Astrocyte of the cerebellum (primary cell): ENCODE measurements around the gene ADAMTS4.

ENCODE experiments used
- DNase-seq: peaks from one replicate; pipeline ENCODE4 v3.0.0-alpha.2; 2011; ENCODE audit warnings: low read depth
- H3K4me3 ChIP-seq: 2 replicates; pipeline ENCODE4 v1.5.1; 2011; ENCODE audit warnings: mild to moderate bottlenecking, low read depth, low read length, moderate library complexity
- in situ Hi-C: cut with HindIII; loops from 2 replicates; pipeline ENCODE4 v1.10.0; 2017; ENCODE audit warnings: low sequenced_read_pairs
- TF ChIP-seq, protein P1 (sequence below): IDR thresholded peaks from 2 replicates; pipeline ENCODE4 v1.5.1; 2012; ENCODE audit warnings: low read length, low read depth, moderate library complexity, mild to moderate bottlenecking; ENCODE audit errors: missing control alignments

Gene ADAMTS4

DNA sequence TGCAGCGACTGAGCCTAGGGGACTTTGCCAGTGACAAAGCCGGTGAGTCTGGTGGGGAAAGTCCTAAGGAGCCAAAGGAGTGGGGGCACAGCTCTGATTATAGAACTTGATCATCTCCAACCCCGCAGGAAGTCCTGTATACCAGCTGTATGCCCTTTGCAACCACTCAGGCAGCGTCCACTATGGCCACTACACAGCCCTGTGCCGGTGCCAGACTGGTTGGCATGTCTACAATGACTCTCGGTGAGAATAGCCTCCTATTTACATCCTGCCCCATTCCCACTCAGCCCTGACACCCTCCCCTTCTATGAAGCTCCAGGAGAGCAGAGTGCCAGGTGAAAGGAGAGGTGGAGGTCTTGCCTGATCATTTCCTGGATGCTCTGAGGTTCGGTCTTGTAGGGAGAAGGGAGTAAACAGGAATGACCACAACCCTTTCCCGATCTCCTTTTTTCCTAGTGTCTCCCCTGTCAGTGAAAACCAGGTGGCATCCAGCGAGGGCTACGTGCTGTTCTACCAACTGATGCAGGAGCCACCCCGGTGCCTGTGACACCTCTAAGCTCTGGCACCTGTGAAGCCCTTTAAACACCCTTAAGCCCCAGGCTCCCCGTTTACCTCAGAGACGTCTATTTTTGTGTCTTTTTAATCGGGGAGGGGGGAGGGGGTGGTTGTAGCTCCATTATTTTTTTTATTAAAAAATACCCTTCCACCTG, 33.8 kb downstream of the ADAMTS4 start:
- DNase-seq: no peak
- TF ChIP-seq, protein P1, sequence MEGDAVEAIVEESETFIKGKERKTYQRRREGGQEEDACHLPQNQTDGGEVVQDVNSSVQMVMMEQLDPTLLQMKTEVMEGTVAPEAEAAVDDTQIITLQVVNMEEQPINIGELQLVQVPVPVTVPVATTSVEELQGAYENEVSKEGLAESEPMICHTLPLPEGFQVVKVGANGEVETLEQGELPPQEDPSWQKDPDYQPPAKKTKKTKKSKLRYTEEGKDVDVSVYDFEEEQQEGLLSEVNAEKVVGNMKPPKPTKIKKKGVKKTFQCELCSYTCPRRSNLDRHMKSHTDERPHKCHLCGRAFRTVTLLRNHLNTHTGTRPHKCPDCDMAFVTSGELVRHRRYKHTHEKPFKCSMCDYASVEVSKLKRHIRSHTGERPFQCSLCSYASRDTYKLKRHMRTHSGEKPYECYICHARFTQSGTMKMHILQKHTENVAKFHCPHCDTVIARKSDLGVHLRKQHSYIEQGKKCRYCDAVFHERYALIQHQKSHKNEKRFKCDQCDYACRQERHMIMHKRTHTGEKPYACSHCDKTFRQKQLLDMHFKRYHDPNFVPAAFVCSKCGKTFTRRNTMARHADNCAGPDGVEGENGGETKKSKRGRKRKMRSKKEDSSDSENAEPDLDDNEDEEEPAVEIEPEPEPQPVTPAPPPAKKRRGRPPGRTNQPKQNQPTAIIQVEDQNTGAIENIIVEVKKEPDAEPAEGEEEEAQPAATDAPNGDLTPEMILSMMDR: no peak
- in situ Hi-C loops: no loop called here
- H3K4me3 ChIP-seq: peak overlapping the region; percentile 83

DNA sequence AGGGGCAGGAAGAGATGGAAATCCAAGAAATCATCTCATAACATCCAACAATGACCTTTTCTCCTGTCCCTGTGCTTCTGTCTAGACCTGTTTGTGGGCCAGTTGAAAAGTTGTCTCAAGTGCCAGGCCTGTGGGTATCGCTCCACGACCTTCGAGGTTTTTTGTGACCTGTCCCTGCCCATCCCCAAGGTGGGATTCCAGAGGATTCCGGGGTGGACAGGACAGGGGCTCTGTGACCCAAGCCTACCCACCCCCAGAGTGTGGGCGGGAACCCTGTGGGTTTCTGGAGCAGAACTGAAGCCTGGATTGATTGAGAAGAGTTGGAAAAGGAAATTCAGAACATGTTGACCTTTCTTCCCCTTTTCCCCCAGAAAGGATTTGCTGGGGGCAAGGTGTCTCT, 35.1 kb downstream of the ADAMTS4 start:
- in situ Hi-C loops: no loop called here
- TF ChIP-seq, protein P1: no peak
- H3K4me3 ChIP-seq: no peak overlapping the region
- DNase-seq: no peak

DNA sequence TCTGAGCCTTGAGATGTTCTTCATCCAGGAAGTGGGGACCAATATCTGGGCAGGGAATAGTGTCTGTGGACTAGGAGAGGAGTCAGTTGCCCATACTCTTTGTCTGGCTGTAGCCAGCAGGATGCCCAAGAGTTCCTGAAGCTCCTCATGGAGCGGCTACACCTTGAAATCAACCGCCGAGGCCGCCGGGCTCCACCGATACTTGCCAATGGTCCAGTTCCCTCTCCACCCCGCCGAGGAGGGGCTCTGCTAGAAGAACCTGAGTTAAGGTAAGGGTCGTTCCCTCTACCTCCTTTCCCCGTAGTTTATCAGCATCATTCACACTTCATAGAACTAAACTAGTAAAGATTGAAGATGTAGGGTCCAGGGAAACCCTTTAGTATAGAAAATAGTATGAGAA, 36.0 kb downstream of the ADAMTS4 start:
- H3K4me3 ChIP-seq: no peak overlapping the region
- DNase-seq: no peak
- in situ Hi-C loops: no loop called here
- TF ChIP-seq, protein P1: no peak

DNA sequence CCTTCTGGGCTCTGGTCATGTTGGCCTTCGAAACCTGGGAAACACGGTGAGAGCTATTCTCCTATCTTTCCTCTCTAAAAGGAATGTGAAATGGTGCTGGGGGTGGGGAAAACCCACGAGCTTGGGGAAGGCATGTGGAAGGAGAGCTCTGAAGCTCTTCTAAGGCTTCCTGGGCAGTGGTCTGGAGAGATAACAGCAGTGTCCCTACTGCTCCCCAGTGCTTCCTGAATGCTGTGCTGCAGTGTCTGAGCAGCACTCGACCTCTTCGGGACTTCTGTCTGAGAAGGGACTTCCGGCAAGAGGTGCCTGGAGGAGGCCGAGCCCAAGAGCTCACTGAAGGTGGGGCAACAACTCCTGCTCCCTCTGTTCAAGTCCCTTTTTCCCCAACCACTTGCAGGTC, 36.8 kb downstream of the ADAMTS4 start:
- TF ChIP-seq, protein P1: no peak
- H3K4me3 ChIP-seq: no peak overlapping the region
- no peak for DNase-seq
- in situ Hi-C loops: no loop called here

DNA sequence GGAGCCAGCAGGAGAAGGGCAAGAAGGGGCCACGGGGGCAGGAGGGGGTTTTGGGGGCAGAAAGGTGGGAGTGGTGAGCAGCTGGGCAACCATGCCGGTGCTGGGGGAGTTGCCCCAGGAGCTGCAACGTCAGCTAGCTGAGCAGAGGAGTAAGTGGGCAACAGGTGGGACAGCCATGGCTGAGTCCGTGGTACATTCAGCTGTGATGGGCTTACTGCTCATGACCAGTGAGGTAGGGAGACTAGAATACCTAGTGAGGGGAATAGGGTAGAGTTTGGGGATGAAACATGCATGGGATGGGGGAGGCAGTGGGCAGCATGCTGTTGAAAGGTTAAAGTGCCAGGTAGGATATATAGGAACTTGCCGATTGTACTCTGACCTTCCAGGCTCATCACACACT, 37.2 kb downstream of the ADAMTS4 start:
- in situ Hi-C loops: no loop called here

DNA sequence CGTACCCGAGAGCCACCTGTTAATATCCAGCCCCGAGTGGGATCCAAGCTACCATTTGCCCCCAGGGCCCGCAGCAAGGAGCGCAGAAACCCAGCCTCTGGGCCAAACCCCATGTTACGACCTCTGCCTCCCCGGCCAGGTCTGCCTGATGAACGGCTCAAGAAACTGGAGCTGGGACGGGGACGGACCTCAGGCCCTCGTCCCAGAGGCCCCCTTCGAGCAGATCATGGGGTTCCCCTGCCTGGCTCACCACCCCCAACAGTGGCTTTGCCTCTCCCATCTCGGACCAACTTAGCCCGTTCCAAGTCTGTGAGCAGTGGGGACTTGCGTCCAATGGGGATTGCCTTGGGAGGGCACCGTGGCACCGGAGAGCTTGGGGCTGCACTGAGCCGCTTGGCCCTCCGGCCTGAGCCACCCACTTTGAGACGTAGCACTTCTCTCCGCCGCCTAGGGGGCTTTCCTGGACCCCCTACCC, 38.1 kb downstream of the ADAMTS4 start:
- in situ Hi-C loops: no loop called here
- TF ChIP-seq, protein P1: no peak

More for the DNA sequence above, 37.2 kb downstream of the ADAMTS4 start:
- DNase-seq: no peak
- TF ChIP-seq, protein P1: no peak
- H3K4me3 ChIP-seq: no peak overlapping the region

More for the DNA sequence above, 38.1 kb downstream of the ADAMTS4 start:
- DNase-seq: no peak
- no peak overlapping the region for H3K4me3 ChIP-seq
